Suppressor macrophage (primary cell): Measurements from ENCODE around the gene FADS1.
A peak's percentile ranks its signal among the peaks of the same experiment; 100 is the strongest.

ENCODE experiments used
- DNase-seq, 4 experiments: peaks; one replicate each; pipeline ENCODE4 v3.0.0-alpha.2; 2020 to 2022

FADS1 gene

GRCh38 chr11:61757213-61757862 is 59.5 kb downstream of the FADS1 start:
- DNase-seq = no peak

- peak; percentile 34 to 65 (median 44) for DNase-seq
Measured at GRCh38 chr11:61756452-61757212, 60.2 kb downstream of the FADS1 start.

- DNase-seq = no peak
Measured at GRCh38 chr11:61756147-61756451, 60.7 kb downstream of the FADS1 start.

- DNase-seq = no peak
Measured at GRCh38 chr11:61754534-61755482, 62.0 kb downstream of the FADS1 start.

- DNase-seq = no peak
Measured at GRCh38 chr11:61753672-61754071, 63.1 kb downstream of the FADS1 start.

- no peak for DNase-seq
Measured at GRCh38 chr11:61752925-61753521, 63.8 kb downstream of the FADS1 start.

GRCh38 chr11:61752117-61752924 is 64.5 kb downstream of the FADS1 start, which contains the start of gene MYRF:
TSS of gene MYRF (plus strand) at chr11:61752636. CDS start at chr11:61752745, 109 bp downstream.
- DNase-seq = peak; percentile 64 to 89 (median 75)

GRCh38 chr11:61751384-61751783 is 65.4 kb downstream of the FADS1 start:
- no peak for DNase-seq

GRCh38 chr11:61750631-61751273 is 66.1 kb downstream of the FADS1 start:
- DNase-seq = no peak
